ENCODE results near the gene PLGRKT.
"Not testable (repeated sequence)": the region's sequence is repeated elsewhere in the genome, so short reads cannot be mapped to it uniquely, and the experiment has no call there.

Gene PLGRKT, protein sequence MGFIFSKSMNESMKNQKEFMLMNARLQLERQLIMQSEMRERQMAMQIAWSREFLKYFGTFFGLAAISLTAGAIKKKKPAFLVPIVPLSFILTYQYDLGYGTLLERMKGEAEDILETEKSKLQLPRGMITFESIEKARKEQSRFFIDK

DNA sequence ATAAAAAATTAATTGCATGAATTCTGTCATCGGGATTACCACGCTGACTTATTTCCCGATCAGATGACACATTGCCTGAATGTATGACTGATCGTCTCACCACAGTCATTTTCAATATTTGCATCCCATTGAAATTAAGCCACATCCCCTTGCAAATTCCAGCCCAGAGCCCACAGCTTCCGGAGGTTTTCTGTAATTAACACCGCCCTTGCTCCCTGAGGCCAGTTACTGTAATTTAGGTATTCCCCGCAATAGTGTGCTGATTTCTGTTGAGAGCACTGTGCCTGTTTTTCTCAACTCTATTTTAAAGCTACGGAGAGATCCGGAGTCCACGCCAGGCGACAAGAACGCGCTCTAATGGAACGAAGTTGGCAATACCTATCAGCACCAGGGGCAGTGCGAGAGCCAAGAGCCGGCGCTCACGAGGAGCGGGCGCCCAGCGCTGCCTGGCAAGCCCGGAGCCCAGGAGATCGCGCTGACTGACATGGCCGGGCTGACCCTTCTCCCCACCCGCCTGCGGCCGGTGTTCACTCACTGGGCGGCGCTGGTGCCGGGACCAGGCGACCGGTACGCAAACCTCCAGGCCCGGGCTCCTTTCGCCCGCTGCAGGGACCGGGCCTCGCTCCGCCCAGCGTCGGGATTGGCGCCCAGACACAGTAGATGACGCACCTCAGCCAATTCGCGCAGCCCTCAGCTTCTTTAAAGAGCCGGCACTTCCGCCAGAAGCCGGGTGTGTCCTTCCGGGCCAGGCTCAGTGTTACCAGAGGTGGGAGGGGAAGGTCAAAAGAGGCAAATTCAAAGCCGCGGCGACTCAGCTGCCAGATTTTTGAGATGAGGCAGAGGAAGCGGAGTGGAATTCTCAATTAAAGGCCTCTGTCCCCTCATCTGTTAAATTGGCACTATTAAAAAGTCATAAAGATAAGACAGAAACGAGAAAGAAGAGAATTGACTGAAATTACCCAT is at the start of gene PLGRKT:
PLGRKT (minus strand) TSS at position 672 of the 963 bp plus-strand sequence. CDS start 5,948 bp downstream, outside the sequence.
- DNase-seq (ENCODE audit: low read depth): peak; percentile 63

DNA sequence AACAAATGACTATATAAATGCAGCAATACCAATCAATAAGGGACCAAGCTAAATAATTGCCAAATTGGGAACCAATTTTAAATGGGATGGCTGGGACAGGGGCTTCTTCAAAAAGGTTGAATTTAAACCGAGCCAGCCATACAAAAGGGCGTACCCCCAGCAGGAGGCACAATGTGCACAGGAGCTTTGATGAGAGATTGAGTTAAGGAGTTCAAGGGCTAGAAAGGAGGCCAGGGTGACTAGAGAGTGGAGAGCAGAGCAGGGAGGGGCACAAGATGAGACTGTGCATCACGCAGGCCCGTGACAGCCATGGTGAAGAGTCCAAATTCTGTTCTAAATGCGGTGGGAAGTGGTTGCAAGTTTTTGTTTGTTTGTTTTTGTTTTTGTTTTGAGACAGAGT is 49.3 kb upstream of the PLGRKT start:
- no peak for DNase-seq (ENCODE audit: low read depth)

DNA sequence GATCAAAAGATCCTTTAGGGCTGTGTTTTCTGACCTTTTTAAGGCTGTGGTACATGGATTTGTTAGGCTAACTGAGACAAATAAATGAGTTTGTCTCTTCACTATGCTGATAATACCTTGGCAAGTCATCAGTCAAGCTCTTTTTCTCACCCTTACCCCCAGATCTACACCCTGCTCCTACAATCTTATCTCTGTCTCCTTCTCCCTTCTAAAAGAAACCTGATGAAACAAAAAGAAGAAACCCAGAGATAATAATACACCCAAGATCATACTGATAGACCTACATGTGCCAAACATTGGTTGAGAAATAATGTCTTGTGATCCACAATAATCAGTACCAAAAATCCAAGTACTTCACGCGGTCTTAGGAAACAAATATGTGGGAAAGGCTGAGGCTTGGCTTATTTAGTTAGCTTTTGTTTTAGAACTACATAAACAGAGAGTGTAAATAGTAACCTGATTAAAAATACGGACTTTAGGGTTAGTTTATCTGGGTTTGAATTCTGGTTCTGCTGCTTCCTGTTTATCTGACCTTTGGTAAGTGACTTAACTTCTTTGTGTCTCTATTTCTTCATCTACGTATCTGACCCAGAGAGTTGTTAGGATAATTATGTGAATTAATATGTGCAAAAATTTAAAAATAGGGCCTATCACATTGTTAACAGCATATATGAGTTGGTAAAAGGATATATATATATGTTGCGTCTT is 47.8 kb upstream of the PLGRKT start:
- no peak for DNase-seq (ENCODE audit: low read depth)

DNA sequence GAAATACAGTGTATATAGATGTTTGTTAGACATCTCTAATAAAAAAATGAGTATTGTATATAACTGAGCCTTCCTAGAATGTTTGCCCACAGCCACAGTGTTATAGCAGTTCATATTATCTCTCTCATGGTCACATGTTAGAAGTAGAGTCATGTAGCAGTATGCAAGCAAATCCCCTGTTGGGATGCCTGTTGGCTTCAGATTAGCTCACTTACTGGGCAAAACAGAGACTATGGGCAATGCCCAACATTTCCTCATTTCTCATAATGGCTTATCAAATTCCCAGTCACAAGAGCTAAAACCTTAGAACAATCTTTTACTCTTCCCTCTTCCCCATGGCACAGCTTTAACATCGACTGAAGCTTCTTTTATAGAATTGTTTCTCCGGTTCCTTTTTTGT is 45.6 kb upstream of the PLGRKT start:
- DNase-seq (ENCODE audit: low read depth): no peak

DNA sequence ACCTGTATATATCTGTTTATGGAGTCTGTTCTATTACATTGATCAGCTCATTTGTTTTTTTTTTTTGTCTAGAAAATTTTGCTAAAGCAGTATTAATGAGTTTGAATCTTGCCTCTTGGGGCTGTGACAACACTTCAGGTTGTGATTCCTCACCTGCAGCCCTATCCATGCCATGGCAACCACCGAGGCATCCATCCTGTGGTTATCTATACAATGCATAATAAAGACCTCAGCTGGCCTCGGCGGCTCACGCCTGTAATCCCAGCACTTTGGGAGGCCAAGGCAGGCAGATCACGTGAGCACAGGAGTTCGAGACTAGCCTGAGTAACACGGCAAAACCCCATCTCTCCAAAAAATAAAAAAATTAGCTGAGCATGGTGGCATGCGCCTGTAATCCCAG is 44.5 kb upstream of the PLGRKT start:
- DNase-seq (ENCODE audit: low read depth): no peak

DNA sequence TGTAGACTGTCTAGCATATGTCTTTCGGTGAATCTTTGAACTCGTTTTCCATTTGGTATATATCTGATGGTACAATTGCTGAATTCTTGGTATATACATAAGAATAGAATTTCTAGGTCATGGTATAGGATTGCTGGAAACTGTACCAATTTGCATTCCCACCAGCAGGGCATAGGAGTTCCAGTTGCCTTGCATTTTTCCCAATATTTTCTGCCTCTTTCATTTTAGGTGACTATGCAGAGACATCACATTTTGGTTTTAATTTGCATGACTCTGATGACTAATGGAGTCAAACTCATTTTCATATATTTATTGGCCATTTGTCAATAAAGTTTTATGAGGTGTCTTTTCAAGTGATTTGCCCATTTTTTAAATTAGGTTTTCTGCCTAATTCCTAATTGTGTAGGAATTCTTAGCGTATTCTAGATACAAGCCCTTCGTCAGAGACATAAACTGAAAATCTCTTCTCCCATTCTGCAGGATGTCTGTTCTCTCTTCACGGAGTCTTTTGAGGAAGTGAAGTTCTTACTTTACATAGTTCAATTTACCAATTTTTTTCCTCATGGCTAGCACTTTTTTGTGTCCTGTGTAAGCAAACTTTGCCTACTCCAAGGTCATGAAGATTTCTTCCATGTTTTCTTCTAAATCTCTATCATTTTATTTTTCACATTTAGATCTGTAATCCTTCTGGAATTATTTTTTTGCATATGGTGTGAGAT is 43.8 kb upstream of the PLGRKT start:
- no peak for DNase-seq (ENCODE audit: low read depth)

DNA sequence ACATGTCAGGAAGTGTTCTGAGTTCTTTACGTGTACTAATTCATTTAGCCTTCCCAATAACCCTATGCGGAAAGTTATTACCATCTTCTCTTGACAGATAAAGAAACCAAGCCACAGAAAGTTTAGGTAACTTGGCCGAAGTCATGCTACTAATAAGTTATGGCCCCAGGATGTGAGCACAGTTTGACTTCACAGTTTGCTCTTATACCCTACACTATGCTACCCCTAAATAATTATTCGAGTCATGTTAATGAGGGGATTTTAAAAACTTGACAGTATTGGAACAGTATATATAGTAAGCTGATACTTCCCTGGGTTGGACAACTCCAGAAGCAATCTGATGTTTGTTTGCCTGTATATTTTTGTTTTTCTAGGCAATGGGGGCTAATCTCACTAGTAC is 43.2 kb upstream of the PLGRKT start:
- no peak for DNase-seq (ENCODE audit: low read depth)

DNA sequence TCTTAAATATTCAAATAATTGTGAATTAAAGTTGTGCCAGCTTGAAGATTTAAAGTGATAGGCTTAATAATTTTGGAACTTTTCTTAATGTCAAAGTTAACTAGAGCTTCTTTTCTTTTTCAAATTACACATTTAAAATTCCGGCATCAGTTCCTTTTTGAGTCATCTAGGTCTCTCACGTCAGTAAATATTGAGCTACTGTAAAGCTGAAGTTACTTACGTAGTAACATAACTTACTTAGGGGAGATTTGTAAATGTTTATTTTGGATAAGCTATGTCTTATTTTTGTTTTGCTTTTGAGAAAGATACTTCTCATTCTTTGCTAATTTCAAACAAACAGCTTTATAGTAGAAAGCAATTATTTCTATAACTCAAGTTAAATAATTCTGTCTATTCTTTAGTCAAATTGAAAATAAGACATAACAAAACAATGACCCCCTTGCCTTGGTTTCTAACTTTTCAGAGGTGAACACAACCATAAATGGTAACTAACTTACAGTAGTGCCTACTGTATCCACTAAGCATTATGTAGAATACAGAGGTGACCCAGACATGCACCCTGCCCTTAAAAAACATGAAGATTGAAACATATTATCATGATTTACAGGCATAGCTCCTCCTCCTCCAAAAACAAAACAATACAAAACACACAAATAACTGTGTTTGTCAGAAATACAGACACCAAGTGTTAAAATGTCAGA is 42.4 kb upstream of the PLGRKT start:
- DNase-seq (ENCODE audit: low read depth): no peak

DNA sequence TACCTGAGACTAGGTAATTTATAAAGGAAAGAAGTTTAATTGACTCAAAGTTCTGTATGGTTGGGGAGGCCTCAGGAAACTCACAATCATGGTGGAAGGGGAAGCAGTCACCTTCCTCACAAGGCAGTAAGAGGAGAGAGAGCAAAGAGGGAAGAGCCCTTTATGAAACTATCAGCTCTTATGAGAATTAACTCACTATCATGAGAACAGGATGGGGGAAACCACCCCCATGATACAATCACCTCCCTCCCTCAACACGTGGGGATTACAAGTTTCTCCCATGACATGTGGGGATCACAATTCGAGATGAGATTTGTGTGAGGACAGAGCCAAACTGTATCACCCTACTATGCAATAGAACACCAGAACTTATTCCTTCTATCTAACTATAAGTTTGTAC is 40.5 kb upstream of the PLGRKT start:
- DNase-seq (ENCODE audit: low read depth): no peak

DNA sequence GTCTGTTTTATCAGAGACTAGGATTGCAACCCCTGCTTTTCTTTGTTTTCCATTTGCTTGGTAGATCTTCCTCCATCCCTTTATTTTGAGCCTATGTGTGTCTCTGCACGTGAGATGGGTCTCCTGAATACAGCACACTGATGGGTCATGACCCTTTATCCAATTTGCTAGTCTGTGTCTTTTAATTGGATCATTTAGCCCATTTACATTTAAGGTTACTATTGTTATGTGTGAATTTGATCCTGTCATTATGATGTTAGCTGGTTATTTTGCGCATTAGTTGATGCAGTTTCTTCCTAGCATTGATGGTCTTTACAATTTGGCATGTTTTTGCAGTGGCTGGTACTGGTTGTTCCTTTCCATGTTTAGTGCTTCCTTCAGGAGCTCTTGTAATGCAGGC is 37.9 kb upstream of the PLGRKT start:
- DNase-seq (ENCODE audit: low read depth): not testable (repeated sequence)

DNA sequence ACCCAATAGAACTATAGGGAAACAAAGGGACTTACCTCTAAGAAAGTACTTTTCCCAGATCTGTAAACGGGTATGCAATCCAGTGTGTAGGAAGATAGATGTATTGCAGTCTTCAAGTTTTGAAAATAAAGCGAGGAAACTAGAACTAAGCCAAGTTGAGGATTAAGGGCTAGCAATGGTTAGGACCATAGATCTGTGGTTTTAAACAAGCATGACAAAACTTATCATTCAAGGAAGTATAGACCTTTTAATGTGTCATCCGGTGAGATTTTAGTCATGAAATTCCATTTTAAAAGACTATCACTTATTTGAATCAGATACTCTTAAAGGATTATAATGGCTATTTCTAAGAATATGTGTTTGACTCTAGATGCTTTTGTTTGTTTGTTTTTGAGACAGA is 33.1 kb upstream of the PLGRKT start:
- no peak for DNase-seq (ENCODE audit: low read depth)

DNA sequence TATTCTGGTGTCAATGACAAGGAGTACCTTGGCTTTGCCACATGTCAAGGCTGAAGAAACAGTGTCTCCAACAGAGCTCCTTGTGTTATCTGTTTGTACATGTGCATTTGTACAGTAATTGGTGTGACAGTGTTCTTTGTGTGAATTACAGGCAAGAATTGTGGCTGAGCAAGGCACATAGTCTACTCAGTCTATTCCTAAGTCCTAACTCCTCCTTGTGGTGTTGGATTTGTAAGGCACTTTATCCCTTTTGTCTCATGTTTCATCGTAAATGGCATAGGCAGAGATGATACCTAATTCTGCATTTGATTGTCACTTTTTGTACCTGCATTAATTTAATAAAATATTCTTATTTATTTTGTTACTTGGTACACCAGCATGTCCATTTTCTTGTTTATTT is 32.4 kb upstream of the PLGRKT start:
- DNase-seq (ENCODE audit: low read depth): no peak

DNA sequence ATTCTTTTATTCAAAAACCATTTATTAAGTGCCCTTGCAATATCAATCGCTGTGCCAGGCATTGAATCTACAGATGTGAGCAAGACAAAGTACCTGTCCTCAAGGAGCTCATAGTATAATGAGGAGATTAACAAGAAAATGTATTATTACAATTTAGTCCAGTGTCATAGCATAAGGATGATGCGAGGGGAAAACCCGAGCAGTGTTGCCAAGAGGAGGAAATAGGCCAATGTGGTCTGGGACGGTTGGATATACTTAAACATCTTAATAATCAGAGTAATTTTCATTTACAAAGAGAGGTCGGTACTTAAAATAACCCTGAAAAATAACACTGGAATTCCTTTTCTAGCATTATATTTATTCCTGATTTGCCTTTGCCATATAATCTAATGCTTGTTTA is 31.1 kb upstream of the PLGRKT start:
- no peak for DNase-seq (ENCODE audit: low read depth)

DNA sequence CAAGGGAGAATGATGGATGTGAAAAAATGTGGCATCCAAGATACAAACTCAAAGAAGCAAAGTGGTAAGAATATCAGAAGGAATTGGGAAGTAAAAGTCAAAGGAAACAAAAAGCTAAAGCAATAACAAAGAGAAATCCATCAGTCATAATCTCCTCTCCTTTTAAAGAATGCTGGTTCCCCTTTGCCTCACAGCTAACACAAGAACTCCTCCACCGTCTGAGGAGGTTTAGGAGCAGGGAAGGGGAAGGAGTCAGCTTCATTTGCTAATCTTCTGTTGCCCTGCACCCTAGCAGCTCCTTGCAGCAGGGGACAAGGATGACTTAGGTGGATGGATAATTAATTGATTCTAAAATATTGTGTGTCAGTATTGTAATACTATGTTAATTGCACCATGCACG is 29.0 kb upstream of the PLGRKT start:
- no peak for DNase-seq (ENCODE audit: low read depth)

DNA sequence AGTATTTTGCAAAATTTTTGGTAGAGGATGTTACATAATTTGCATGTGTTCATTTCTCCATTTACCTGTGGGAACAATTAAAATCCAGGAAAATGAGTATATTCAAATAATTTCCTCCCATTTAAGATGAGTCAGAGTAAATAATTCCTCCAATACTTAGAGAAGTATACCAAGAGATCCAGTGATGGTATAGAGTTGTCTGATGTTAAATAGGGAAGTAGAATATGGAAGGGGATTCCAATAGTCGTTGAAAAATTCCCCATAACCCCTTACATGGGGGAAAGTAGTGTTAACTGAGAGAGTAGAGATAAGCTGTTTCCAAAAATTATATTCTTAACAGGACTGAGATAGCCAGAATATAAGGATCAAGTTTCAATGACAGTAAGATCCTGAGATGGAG is 28.3 kb upstream of the PLGRKT start:
- DNase-seq (ENCODE audit: low read depth): no peak

DNA sequence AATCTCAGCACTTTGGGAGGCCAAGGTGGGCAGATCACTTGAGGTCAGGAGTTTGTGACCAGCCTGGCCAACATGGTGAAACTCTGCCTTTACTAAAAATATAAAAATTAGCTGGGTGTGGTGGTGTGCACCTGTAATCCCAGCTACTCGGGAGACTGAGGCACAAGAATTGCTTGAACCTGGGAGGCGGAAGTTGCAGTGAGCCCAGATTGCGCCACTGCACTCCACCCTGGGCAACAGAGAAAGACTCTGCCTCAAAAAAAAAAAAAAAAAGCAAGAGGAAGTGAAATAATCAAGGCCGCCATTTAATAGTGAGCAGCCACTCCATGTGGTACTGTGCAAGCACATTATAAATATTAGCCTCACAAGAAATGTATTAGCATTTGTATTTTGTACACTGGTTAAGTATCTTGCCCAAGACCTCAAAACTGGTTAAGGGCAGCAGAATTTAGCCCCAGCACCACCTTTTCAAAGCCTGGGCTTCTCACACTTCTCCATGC is 27.2 kb upstream of the PLGRKT start:
- DNase-seq (ENCODE audit: low read depth): not testable (repeated sequence)

DNA sequence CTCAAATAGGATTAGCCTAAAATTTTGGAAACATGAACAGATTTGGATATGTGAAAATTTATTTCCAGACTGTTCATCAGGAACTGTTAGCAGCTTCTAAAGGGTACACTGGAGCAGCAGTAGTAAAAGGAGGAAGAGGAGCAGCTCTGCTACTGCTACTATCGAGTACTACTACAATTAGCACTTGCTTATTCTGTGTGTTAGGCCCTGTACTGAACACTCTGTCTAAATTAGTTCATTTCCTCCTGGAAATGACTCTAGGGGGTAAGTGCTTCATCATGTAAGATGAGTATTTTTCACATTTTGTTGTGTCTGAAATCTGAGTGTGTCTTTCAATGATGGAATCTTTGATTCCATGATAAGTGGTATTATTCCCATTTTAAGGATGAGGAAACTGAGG is 22.4 kb upstream of the PLGRKT start:
- DNase-seq (ENCODE audit: low read depth): no peak

DNA sequence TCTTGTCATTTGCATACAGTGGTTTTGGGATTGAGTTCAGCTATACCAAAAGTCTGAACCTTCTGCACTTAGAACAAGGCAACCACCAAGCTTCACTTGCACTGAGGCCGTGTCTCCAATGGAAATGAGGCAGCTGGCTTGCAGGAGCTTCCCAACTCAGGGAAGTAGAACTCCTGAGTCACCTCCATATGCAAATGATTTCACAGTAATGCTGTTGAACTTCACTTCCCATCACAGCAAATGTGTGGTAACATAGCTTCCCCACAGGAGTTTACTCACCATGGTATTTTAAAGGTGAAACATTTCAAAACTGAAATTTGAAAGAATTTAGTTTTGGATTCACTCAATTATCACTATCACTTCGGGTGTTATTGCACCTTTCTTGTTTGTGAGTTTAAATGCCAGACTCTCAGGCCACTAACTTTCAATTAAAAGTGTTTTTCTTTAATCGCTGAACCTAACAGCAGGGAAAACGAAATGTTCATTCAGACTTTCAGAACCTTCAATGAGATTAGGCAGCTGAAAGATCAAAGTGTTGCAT is 21.6 kb upstream of the PLGRKT start:
- DNase-seq (ENCODE audit: low read depth): no peak

DNA sequence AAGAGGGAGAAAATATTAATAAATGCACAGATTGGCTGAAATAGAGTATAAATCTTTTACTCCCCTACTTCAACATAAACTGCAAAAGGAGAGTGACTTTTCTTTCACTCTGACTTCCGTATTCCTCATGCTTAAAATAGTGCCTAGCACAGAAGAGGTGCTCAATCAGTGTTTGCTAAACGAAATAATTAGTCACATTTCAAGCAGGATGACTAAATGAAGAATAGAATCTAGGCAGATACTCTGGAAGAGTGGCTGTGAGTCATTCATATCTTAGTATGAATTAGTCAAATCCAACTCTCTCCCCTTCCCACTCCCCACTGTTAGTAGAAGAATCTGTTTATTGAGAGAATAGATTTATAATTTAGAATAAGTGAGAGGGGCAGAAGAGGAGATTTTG is 17.5 kb upstream of the PLGRKT start:
- DNase-seq (ENCODE audit: low read depth): peak; percentile 63

DNA sequence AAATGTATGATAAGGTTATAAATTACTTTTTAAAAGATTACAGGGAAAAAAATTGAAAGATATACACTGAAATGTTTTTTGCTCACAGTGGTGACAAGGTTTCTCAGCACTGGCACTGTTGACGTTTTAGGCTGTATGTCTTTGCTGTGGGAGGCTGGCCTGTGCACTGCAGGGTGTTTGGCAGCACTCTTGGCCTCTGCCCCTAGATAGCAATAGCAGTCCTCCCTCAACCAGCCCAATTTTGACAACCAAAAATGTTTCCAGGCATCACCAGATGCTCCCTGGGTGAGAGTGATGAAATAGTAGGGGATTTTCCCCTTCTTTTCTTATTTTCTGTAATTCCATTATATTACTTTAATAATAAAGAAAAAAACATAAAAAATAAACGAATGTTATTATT is 15.9 kb upstream of the PLGRKT start:
- DNase-seq (ENCODE audit: low read depth): no peak

DNA sequence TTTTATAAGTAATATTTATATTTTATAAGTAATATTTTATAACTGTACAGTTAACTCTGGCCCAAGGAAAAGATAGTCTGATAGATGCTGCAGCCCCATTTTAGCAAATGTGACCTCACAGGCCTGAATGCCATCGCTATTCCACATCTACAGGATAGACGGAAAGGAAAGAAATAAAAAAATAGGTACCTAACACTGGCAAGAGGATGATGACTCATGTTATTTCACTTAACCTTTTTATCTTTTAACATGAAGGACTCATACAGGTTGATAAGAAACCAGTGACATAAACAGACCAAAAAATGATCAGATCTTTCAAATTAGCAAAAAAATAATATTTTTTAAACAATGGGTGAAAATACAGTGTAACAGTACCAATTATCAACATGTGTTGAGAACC is 15.3 kb upstream of the PLGRKT start:
- DNase-seq (ENCODE audit: low read depth): no peak

Data from non-pigmented ciliary epithelial cell (primary cell).